GM12864 (cell line): ENCODE results near the gene SPNS3.

Source experiments
- DNase-seq: peaks from one replicate; pipeline ENCODE4 v3.0.0-alpha.2; 2011; ENCODE audit warnings: low read depth
- H3K4me3 ChIP-seq: 2 replicates; pipeline ENCODE4 v1.5.1; 2011; ENCODE audit warnings: mild to moderate bottlenecking, low read depth, low read length, control low read depth
- TF ChIP-seq, protein P1 (sequence below): IDR thresholded peaks from 2 replicates; pipeline ENCODE4 v1.5.1; 2011; ENCODE audit warnings: low read depth, mild to moderate bottlenecking, moderate library complexity, low read length, control low read depth, inconsistent platforms; ENCODE audit errors: missing control alignments

Gene SPNS3

GRCh38 chr17:4476017-4476416, 42.3 kb downstream of the SPNS3 start:
- DNase-seq: no peak
- H3K4me3 ChIP-seq: no peak overlapping the region
- TF ChIP-seq, protein P1, sequence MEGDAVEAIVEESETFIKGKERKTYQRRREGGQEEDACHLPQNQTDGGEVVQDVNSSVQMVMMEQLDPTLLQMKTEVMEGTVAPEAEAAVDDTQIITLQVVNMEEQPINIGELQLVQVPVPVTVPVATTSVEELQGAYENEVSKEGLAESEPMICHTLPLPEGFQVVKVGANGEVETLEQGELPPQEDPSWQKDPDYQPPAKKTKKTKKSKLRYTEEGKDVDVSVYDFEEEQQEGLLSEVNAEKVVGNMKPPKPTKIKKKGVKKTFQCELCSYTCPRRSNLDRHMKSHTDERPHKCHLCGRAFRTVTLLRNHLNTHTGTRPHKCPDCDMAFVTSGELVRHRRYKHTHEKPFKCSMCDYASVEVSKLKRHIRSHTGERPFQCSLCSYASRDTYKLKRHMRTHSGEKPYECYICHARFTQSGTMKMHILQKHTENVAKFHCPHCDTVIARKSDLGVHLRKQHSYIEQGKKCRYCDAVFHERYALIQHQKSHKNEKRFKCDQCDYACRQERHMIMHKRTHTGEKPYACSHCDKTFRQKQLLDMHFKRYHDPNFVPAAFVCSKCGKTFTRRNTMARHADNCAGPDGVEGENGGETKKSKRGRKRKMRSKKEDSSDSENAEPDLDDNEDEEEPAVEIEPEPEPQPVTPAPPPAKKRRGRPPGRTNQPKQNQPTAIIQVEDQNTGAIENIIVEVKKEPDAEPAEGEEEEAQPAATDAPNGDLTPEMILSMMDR: no peak

- no peak for DNase-seq
- H3K4me3 ChIP-seq: no peak overlapping the region
- TF ChIP-seq, protein P1: no peak
These were observed 42.9 kb downstream of the SPNS3 start for GRCh38 chr17:4476511-4477070.

GRCh38 chr17:4477255-4477791, 43.6 kb downstream of the SPNS3 start:
- TF ChIP-seq, protein P1: no peak
- DNase-seq: no peak
- H3K4me3 ChIP-seq: no peak overlapping the region

DNA sequence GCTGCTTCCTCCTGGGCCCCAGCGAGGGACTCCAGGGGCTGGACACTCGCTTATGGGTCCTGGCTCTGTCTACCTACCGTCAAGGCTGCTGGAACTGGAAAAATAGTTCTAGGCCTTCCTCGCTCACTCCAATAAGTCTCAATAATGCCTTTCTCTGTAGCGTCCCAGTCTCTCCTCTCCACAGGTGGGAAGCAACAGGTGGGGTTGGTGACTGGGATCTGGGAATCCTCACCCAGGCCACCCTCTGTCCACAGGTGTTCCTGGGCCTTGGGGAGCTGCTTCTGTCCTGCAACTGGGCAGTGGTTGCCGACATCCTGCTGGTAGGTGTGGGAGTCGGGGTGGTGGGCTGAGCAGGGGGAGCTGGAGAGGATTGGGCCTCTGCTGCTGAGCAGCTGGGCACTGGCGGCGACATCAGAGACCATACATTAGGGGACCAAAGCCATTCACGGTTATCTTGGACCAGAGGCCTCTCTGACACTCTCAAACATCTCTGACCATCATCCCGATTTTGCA, 44.6 kb downstream of the SPNS3 start:
- H3K4me3 ChIP-seq: no peak overlapping the region
- DNase-seq: no peak
- TF ChIP-seq, protein P1: no peak

DNA sequence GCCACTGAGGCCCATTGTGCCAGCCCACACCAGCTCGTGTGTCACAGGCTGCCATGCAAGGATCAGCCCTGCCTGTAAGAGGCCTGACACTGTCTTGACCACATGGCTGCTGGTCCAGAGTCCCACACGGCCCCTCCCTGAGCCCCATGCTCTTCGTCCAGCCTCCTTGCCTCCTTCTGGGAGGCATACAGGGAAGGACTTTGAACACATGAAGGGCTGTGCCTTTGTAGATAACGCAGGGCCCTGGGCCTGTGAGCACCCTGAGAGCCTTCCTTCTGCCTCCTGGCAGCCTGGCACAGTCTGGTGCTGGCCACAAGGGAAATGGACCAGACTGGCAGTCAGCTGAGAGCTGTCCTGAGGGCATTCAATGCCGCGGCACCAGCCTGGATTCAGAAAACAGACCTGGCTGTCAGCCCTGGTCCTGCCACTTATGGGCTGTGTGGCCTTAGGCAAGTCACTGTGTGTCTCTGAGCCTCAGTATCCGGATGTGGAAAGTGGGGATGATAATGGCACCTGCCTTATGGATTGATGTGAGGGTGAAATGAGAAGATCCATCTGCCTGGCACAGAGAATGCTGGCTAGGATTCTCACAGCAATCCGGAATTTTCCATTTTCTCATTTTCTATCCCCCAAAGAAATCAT, 45.7 kb downstream of the SPNS3 start:
- TF ChIP-seq, protein P1: no peak
- H3K4me3 ChIP-seq: no peak overlapping the region
- no peak for DNase-seq

- TF ChIP-seq, protein P1: no peak
- H3K4me3 ChIP-seq: no peak overlapping the region
- DNase-seq: no peak
These were observed 46.4 kb downstream of the SPNS3 start for GRCh38 chr17:4479982-4480751.
